Lower leg skin (tissue), 4 donors: ENCODE results near the gene JARID2. TPM values are rescaled to one million over a fixed set of nuclear protein-coding genes. Genes with fewer than 3 reads are reported as not detected.

Experiments
- DNase-seq, 2 donors: peaks; one replicate each; pipeline ENCODE4 v3.0.0-alpha.2; 2019; ENCODE audit warnings: low spot score in 2 of 2
- H3K4me3 ChIP-seq: fragments of 200-600 bp; sonication (generic); 2 replicates; pipeline ENCODE4 v1.5.1; 2017; ENCODE audit warnings: mild to moderate bottlenecking, low read depth; ENCODE audit not compliant: poor library complexity, severe bottlenecking
- POLR2A ChIP-seq, 2 donors: fragments of 450-650 bp; IDR thresholded peaks; one replicate each; pipeline ENCODE4 v1.6.1; 2016 to 2017; ENCODE audit warnings: antibody characterized with exemption in 2 of 2, mild to moderate bottlenecking in 1 of 2, moderate library complexity in 1 of 2
- WGBS, 2 donors: methylation state at CpG; one replicate each; pipeline ENCODE4 v1.1.5; 2018; 5-methylcytosine and 5-hydroxymethylcytosine counted together
- intact Hi-C: fragments of 100-400 bp; cut with DNase I; formaldehyde crosslinking; loops from one replicate; pipeline ENCODE4 v1.15.0; 2023; ENCODE audit warnings: low total_unique reads
- total RNA-seq, 4 donors: library from RNA; depleted of rRNA; stranded (reverse); fragments of >200 nt; gene quantifications; one replicate each; pipeline ENCODE4 v1.1.0, GENCODE V29; 2016
- TF ChIP-seq, protein P1 (sequence below), 3 donors: fragments of 450-650 bp; IDR thresholded peaks; one replicate each; pipeline ENCODE4 v1.5.1; 2016; ENCODE audit warnings: antibody characterized with exemption in 3 of 3, mild to moderate bottlenecking in 3 of 3, moderate library complexity in 2 of 3

JARID2 gene
- total RNA-seq, 4 donors from 2014 or later = 17.9 to 24.2 (median 21.6) TPM

DNA sequence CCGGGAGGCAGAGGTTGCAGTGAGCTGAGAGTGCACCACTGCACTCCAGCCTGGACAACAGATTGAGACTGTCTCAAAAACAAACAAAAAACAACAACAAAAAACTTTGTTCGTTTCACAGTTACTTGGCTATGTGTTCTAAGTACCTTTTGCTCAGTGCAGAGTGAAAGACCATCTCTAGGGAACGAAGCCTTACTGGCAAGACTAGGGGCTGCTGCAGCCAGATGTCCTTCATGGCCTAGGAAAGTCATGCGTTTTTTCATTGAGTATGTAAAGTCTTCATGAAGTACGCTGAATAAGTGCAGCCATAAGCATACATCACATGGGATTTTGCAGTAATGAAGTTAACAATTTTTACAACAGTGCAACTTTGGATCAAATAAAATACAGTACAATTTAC lies 111.1 kb downstream of the JARID2 start:
- no peak for DNase-seq
- 79 to 80% methylated on average over 5 of the region's 5 CpGs for whole genome bisulfite sequencing, 2 donors
- TF ChIP-seq, protein P1, sequence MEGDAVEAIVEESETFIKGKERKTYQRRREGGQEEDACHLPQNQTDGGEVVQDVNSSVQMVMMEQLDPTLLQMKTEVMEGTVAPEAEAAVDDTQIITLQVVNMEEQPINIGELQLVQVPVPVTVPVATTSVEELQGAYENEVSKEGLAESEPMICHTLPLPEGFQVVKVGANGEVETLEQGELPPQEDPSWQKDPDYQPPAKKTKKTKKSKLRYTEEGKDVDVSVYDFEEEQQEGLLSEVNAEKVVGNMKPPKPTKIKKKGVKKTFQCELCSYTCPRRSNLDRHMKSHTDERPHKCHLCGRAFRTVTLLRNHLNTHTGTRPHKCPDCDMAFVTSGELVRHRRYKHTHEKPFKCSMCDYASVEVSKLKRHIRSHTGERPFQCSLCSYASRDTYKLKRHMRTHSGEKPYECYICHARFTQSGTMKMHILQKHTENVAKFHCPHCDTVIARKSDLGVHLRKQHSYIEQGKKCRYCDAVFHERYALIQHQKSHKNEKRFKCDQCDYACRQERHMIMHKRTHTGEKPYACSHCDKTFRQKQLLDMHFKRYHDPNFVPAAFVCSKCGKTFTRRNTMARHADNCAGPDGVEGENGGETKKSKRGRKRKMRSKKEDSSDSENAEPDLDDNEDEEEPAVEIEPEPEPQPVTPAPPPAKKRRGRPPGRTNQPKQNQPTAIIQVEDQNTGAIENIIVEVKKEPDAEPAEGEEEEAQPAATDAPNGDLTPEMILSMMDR (IDR thresholded peaks at IDR 0.05) = no peak
- TF ChIP-seq POLR2A (IDR thresholded peaks at IDR 0.05) = no peak

GRCh38 chr6:15357782-15358181 lies 111.9 kb downstream of the JARID2 start:
- no peak for DNase-seq
- no peak overlapping the region for H3K4me3 ChIP-seq
- intact Hi-C loops = no loop called here
- TF ChIP-seq POLR2A (IDR thresholded peaks at IDR 0.05) = no peak
- TF ChIP-seq, protein P1 (IDR thresholded peaks at IDR 0.05) = no peak
- 72 to 73% methylated on average over 5 of the region's 5 CpGs for WGBS, 2 donors

More for the DNA sequence above, 111.1 kb downstream of the JARID2 start:
- intact Hi-C loops = no loop called here
- no peak overlapping the region for H3K4me3 ChIP-seq

- intact Hi-C loops = no loop called here
- H3K4me3 ChIP-seq = no peak overlapping the region
- DNase-seq = no peak
- TF ChIP-seq POLR2A (IDR thresholded peaks at IDR 0.05) = no peak
- TF ChIP-seq, protein P1 (IDR thresholded peaks at IDR 0.05) = no peak
- 93 to 94% methylated on average over 9 of the region's 9 CpGs for WGBS, 2 donors
These were observed 112.9 kb downstream of the JARID2 start for GRCh38 chr6:15358579-15359327.

DNA sequence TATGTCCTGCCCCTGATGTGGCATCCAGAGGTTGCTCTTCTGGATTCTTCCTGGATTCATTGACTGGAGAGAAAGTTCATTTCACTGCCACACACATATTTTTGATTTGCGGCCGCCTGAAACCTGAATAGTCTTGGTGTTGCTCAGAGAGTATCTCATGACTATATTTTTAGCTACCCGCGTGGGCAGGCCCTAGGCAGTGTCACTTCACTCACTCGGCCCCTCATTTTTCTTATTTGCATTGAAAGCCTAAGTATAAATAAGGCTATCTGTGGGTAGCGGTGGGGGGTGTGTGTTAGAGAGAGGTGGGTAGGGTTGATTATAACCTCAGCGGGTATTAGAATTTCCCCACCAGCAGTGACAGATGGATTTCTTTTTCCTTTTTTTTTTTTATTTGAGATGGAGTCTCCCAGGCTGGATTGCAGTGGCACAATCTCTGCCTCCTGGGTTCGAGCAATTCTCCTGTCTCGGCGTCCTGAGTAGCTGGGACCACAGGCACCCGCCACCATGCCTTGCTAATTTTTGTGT lies 113.5 kb downstream of the JARID2 start:
- no peak for DNase-seq
- 92 to 94% methylated on average over 11 of the region's 11 CpGs for WGBS, 2 donors
- intact Hi-C loops = no loop called here
- H3K4me3 ChIP-seq = no peak overlapping the region
- no peak for TF ChIP-seq POLR2A (IDR thresholded peaks at IDR 0.05)
- TF ChIP-seq, protein P1 (IDR thresholded peaks at IDR 0.05) = no peak

DNA sequence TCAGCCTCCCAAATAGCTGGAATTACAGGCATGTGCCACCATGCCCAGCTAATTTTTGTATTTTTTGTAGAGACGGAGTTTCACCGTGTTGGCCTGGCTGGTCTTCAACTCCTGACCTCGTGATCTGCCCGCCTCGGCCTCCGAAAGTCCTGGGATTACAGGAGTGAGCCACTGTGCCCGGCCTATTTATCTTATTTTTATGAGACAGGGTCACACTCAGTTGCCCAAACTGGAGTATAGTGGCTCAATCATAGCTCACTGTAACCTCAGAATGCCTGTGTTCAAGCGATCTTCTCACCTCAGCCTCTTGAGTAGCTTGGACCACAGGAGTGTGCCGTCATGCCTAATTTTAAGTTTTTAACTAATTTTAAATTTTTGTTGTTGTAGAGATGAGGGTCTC lies 114.4 kb downstream of the JARID2 start:
- WGBS, 2 donors = 98% methylated on average over 9 of the region's 9 CpGs
- H3K4me3 ChIP-seq = no peak overlapping the region
- TF ChIP-seq, protein P1 (IDR thresholded peaks at IDR 0.05) = no peak
- TF ChIP-seq POLR2A (IDR thresholded peaks at IDR 0.05) = no peak
- intact Hi-C loops = no loop called here
- no peak for DNase-seq
